NT2/D1 (cell line): ENCODE data around the gene ASF1A.

Experiments used
- DNase-seq: peaks from one replicate; pipeline ENCODE4 v3.0.0-alpha.2; 2011; ENCODE audit warnings: low read depth, low spot score
- H3K27me3 ChIP-seq: 2 replicates; pipeline ENCODE4 v1.6.0; 2011; ENCODE audit warnings: mild to moderate bottlenecking; ENCODE audit not compliant: insufficient read length, insufficient read depth
- H3K36me3 ChIP-seq: 2 replicates; pipeline ENCODE4 v1.6.1; 2011; ENCODE audit warnings: mild to moderate bottlenecking, low read length, mixed read lengths; ENCODE audit not compliant: insufficient read depth, insufficient read length
- H3K4me1 ChIP-seq: 2 replicates; pipeline ENCODE4 v1.5.1; 2011; ENCODE audit not compliant: insufficient read depth, insufficient read length
- H3K4me3 ChIP-seq: 2 replicates; pipeline ENCODE4 v1.5.1; 2011; ENCODE audit warnings: low read depth; ENCODE audit not compliant: insufficient read length
- H3K9ac ChIP-seq: 2 replicates; pipeline ENCODE4 v1.6.0; 2011; ENCODE audit warnings: low read depth; ENCODE audit not compliant: insufficient read length
- H3K9me3 ChIP-seq: 2 replicates; pipeline ENCODE4 v1.5.1; 2011; ENCODE audit warnings: mild to moderate bottlenecking, low read length; ENCODE audit not compliant: insufficient read depth
- SUZ12 ChIP-seq: IDR thresholded peaks from 2 replicates; pipeline ENCODE4 v1.6.1; 2011; ENCODE audit not compliant: insufficient read length, insufficient read depth; ENCODE audit errors: extremely low read depth
- YY1 ChIP-seq: IDR thresholded peaks from 2 replicates; pipeline ENCODE4 v1.6.1; 2011; ENCODE audit not compliant: insufficient read length, insufficient read depth
- ZNF274 ChIP-seq: IDR thresholded peaks from 2 replicates; pipeline ENCODE4 v1.6.1; 2011; ENCODE audit warnings: mild to moderate bottlenecking, low read depth, low read length

ASF1A gene

GRCh38 chr6:118939683-118940082, 45.7 kb downstream of the ASF1A start:
- Histone ChIP-seq H3K36me3 (no peaks in the 10 kb centered on the region), H3K4me1 (no peaks in the 10 kb centered on the region), H3K4me3 (no peak overlapping the region), H3K27me3 (no peaks in the 10 kb centered on the region), H3K9ac (no peak overlapping the region), H3K9me3 (peaks cover 3% of the 10 kb centered on the region; the same call in 1 of the 2 replicates)
- no peak for DNase-seq
- TF ChIP-seq ZNF274 (no peak), SUZ12 (no peak), YY1 (no peak)

GRCh38 chr6:118940770-118941169, 46.8 kb downstream of the ASF1A start:
- TF ChIP-seq ZNF274 (no peak), YY1 (no peak), SUZ12 (no peak)
- Histone ChIP-seq H3K9ac (no peak overlapping the region), H3K4me1 (no peaks in the 10 kb centered on the region), H3K9me3 (peaks cover 3% of the 10 kb centered on the region; the same call in 1 of the 2 replicates), H3K27me3 (no peaks in the 10 kb centered on the region), H3K4me3 (no peak overlapping the region), H3K36me3 (no peaks in the 10 kb centered on the region)
- no peak for DNase-seq

- Histone ChIP-seq H3K9ac (no peak overlapping the region), H3K36me3 (no peaks in the 10 kb centered on the region), H3K9me3 (0 out of 2 replicates have a peak, but pooled peaks cover 3% of the 10 kb centered on the region), H3K27me3 (no peaks in the 10 kb centered on the region), H3K4me1 (no peaks in the 10 kb centered on the region), H3K4me3 (no peak overlapping the region)
- DNase-seq: no peak
- TF ChIP-seq YY1 (no peak), SUZ12 (no peak), ZNF274 (no peak)
Measured at GRCh38 chr6:118945217-118945616, 51.3 kb downstream of the ASF1A start.

DNA sequence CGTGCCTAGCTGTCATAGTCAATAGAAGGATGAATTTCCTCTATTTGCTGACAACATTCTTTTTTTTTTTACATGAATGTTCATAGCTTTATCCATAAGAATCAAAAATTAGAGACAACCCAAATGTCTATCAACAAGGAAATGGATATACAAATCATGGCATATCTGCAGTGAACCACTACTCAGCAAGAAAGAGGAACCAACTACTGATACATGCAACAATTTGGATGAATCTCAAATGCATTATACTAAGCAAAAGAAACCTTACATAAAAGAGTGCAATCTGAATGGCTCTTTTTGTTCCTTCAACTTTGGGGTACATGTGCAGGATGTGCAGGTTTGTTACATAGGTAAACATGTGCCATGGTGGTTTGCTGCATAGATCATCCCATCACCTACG, 58.7 kb downstream of the ASF1A start:
- H3K9me3 ChIP-seq: no peaks in the 10 kb centered on the region
- no peaks in the 10 kb centered on the region for H3K36me3 ChIP-seq
- no peak for DNase-seq
- no peak for TF ChIP-seq ZNF274
- no peaks in the 10 kb centered on the region for H3K27me3 ChIP-seq
- H3K4me1 ChIP-seq: no peaks in the 10 kb centered on the region
- H3K9ac ChIP-seq: no peak overlapping the region
- no peak overlapping the region for H3K4me3 ChIP-seq

GRCh38 chr6:118953391-118953790, 59.4 kb downstream of the ASF1A start:
- no peaks in the 10 kb centered on the region for H3K36me3 ChIP-seq
- no peak overlapping the region for H3K9ac ChIP-seq
- no peak for DNase-seq
- no peaks in the 10 kb centered on the region for H3K27me3 ChIP-seq
- H3K4me1 ChIP-seq: no peaks in the 10 kb centered on the region
- TF ChIP-seq SUZ12 (no peak), YY1 (no peak), ZNF274 (no peak)
- no peak overlapping the region for H3K4me3 ChIP-seq
- H3K9me3 ChIP-seq: no peaks in the 10 kb centered on the region
